ENCODE results near the gene ANLN.

- no peak for TF ChIP-seq CTCF (IDR thresholded peaks at IDR 0.05 in 4 of 5, conservative IDR thresholded peaks at IDR 0.05 in 1 of 5)
- TF ChIP-seq POLR2A (IDR thresholded peaks at IDR 0.05), result no peak
These were observed 101.7 kb downstream of the ANLN start for GRCh38 chr7:36491317-36491716.
